Hepatocyte (in vitro differentiated cells): ENCODE measurements around the gene TPGS1. TPM values are rescaled to one million over a fixed set of nuclear protein-coding genes. Genes with fewer than 3 reads are reported as not detected.

Experiments
- DNase-seq: peaks from one replicate; pipeline ENCODE4 v3.0.0-alpha.2; 2016; ENCODE audit warnings: low spot score
- H2AFZ ChIP-seq: fragments of 200-600 bp; sonication (generic); 2 replicates; pipeline ENCODE4 v1.6.0; 2016; ENCODE audit warnings: antibody characterized with exemption, mild to moderate bottlenecking
- H3K27ac ChIP-seq: fragments of 200-600 bp; sonication (generic); 2 replicates; pipeline ENCODE4 v1.5.1; 2016; ENCODE audit warnings: mild to moderate bottlenecking
- H3K27me3 ChIP-seq: fragments of 200-600 bp; sonication (generic); 2 replicates; pipeline ENCODE4 v1.6.1; 2016
- H3K36me3 ChIP-seq: fragments of 200-600 bp; sonication (generic); replicated peaks from 2 replicates; pipeline ENCODE4 v1.5.1; 2016; ENCODE audit warnings: low read depth; ENCODE audit not compliant: insufficient read depth
- H3K4me1 ChIP-seq: fragments of 200-600 bp; sonication (generic); 2 replicates; pipeline ENCODE4 v1.5.1; 2016; ENCODE audit warnings: mild to moderate bottlenecking, moderate library complexity; ENCODE audit not compliant: insufficient read depth
- H3K4me2 ChIP-seq: fragments of 200-600 bp; sonication (generic); 2 replicates; pipeline ENCODE4 v1.6.0; 2016
- H3K4me3 ChIP-seq: fragments of 200-600 bp; sonication (generic); 2 replicates; pipeline ENCODE4 v1.5.1; 2016; ENCODE audit warnings: mild to moderate bottlenecking
- H3K79me2 ChIP-seq: fragments of 200-600 bp; sonication (generic); 2 replicates; pipeline ENCODE4 v1.6.0; 2017; ENCODE audit warnings: mild to moderate bottlenecking
- H3K9me2 ChIP-seq: fragments of 200-600 bp; sonication (generic); replicated peaks from 2 replicates; pipeline ENCODE4 v1.6.0; 2017; ENCODE audit warnings: mild to moderate bottlenecking; ENCODE audit not compliant: insufficient read depth
- H3K9me3 ChIP-seq: fragments of 200-600 bp; sonication (generic); 2 replicates; pipeline ENCODE4 v1.5.1; 2016; ENCODE audit warnings: low read depth, mild to moderate bottlenecking
- H4K20me1 ChIP-seq: fragments of 200-600 bp; sonication (generic); 2 replicates; pipeline ENCODE4 v1.6.0; 2016; ENCODE audit warnings: mild to moderate bottlenecking; ENCODE audit not compliant: insufficient read depth, poor library complexity, severe bottlenecking
- EZH2 ChIP-seq: fragments of 200-600 bp; sonication (generic); IDR thresholded peaks from 2 replicates; pipeline ENCODE4 v1.6.1; 2016; ENCODE audit warnings: antibody characterized with exemption, mild to moderate bottlenecking, borderline replicate concordance
- EZH2phosphoT487 ChIP-seq: fragments of 200-600 bp; sonication (generic); IDR thresholded peaks from one replicate; pipeline ENCODE4 v1.6.1; 2018; ENCODE audit warnings: antibody characterized with exemption, mild to moderate bottlenecking, low read depth, moderate library complexity; ENCODE audit not compliant: unreplicated experiment, severe bottlenecking
- WGBS: methylation state at CpG from one replicate; pipeline ENCODE4 v1.1.6; 2016; ENCODE audit warnings: low lambda C conversion rate; ENCODE audit errors: missing lambda C conversion rate; 5-methylcytosine and 5-hydroxymethylcytosine counted together
- polyA plus RNA-seq: library from polyadenylated mRNA; unstranded; fragments of >200 nt; fragmentation: Nextera tagmentation; extraction: Ambion mirVana; gene quantifications from 2 replicates; pipeline ENCODE4 v1.2.1, GENCODE V29; 2016
- total RNA-seq: library from RNA; depleted of rRNA; stranded (reverse); fragments of >200 nt; gene quantifications from 2 replicates; pipeline ENCODE4 v1.2.3, GENCODE V29; 2014
- TF ChIP-seq, protein P1 (sequence below): fragments of 200-600 bp; sonication (generic); IDR thresholded peaks from 2 replicates; pipeline ENCODE4 v1.5.1; 2016; ENCODE audit warnings: antibody characterized with exemption, mild to moderate bottlenecking; ENCODE audit not compliant: poor library complexity

Gene TPGS1
- total and polyA plus RNA-seq, 2 experiments from 2014 or later: 44.9 to 61.0 TPM

DNA sequence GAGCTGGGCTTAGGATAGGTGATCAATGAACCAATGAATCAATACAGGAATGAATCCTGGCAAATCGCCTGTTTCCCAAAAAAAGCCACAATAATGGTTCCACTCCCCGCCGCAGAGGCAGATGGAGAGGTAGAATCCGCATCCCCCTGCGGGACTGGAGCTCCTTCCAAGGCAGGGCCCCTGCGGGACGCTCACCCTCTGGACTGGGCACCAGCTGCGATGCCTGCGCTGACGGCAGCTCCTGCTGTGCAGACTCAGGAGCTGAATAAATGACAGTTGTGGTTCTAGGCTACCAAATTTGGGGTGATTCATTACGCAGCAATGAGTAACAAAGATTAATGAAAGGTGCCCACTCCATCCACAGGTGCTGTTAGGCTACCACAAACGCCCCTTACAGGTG lies 15.4 kb downstream of the TPGS1 start:
- 98% methylated on average over 12 of the region's 12 CpGs for WGBS
- Histone ChIP-seq H3K79me2 (peaks cover 4% of the 10 kb centered on the region), H3K4me3 (no peak overlapping the region), H3K27ac (no peak overlapping the region), H3K4me1 (peaks cover 3% of the 10 kb centered on the region), H3K9me3 (no peaks in the 10 kb centered on the region), H3K9me2 (no peaks in the 10 kb centered on the region), H3K36me3 (no peaks in the 10 kb centered on the region), H4K20me1 (no peaks in the 10 kb centered on the region), H3K27me3 (no peaks in the 10 kb centered on the region), H3K4me2 (no peak overlapping the region), H2AFZ (no peak overlapping the region)
- TF ChIP-seq, protein P1, sequence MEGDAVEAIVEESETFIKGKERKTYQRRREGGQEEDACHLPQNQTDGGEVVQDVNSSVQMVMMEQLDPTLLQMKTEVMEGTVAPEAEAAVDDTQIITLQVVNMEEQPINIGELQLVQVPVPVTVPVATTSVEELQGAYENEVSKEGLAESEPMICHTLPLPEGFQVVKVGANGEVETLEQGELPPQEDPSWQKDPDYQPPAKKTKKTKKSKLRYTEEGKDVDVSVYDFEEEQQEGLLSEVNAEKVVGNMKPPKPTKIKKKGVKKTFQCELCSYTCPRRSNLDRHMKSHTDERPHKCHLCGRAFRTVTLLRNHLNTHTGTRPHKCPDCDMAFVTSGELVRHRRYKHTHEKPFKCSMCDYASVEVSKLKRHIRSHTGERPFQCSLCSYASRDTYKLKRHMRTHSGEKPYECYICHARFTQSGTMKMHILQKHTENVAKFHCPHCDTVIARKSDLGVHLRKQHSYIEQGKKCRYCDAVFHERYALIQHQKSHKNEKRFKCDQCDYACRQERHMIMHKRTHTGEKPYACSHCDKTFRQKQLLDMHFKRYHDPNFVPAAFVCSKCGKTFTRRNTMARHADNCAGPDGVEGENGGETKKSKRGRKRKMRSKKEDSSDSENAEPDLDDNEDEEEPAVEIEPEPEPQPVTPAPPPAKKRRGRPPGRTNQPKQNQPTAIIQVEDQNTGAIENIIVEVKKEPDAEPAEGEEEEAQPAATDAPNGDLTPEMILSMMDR: no peak
- TF ChIP-seq EZH2 (no peak), EZH2phosphoT487 (no peak)
- DNase-seq: no peak

DNA sequence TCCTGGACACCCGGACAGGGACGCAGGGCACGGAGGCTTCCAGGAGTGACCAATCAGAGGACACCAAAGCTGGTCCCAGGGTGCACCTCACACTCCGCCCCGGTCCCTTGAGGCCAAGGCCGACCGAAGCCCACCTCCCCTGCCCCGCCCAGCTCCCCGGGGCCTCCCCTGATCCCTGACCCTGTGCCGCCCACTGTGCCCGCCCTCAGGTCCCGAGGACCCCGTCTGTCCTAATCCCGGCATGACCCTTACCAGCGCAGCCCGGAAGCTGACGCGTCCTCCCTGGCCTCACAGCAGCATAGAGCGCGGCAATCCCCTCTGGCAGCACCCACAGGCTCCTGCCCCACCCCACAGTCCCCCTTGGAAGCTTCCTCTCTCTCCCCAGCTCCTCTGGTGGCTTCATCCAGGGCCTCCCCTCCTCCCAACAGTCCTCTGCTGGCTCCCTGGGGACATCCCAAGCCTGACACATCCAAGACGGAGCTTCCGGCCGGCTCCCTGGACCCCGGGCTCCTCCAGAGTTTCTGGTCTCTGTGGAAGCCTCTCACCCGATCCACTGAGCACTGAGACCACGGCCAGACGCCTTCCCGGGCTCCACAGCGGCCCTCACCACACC lies 16.9 kb downstream of the TPGS1 start:
- H2AFZ ChIP-seq: no peak overlapping the region

DNA sequence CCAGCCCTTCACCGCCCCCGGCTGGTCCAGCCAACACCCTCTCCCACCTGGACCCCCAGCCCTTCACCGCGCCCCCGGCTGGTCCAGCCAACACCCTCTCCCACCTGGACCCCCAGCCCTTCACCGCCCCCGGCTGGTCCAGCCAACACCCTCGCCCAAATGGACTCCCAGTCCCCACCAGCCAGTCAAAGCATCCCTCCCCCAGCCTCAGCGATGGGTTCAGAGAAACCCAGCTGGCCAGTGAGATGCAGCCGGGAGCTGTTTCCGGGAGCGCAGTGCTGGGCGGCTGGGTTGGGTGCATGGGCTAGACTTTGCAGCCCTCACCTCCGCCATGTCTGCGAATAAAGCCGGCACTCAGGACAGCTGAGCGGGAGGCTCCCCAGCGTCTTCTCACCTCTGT lies 17.7 kb downstream of the TPGS1 start:
- TF ChIP-seq, protein P1: no peak
- no peak for TF ChIP-seq EZH2phosphoT487
- TF ChIP-seq EZH2: no peak
- 64% methylated on average over 18 of the region's 18 CpGs for WGBS
- no peak for DNase-seq

More for the DNA sequence above, 16.9 kb downstream of the TPGS1 start:
- Histone ChIP-seq H3K9me3 (no peaks in the 10 kb centered on the region), H3K4me2 (no peak overlapping the region), H3K36me3 (no peaks in the 10 kb centered on the region), H3K27ac (no peak overlapping the region), H3K4me3 (no peak overlapping the region), H3K9me2 (no peaks in the 10 kb centered on the region), H4K20me1 (no peaks in the 10 kb centered on the region), H3K4me1 (no peaks in the 10 kb centered on the region), H3K79me2 (peaks cover 4% of the 10 kb centered on the region), H3K27me3 (no peaks in the 10 kb centered on the region)
- WGBS: 72% methylated on average over 8 of the region's 29 CpGs
- TF ChIP-seq EZH2phosphoT487 (no peak), EZH2 (no peak)
- TF ChIP-seq, protein P1: no peak
- DNase-seq: no peak

More for the DNA sequence above, 17.7 kb downstream of the TPGS1 start:
- no peaks in the 10 kb centered on the region for H3K9me2 ChIP-seq
- H3K9me3 ChIP-seq: no peaks in the 10 kb centered on the region
- no peak overlapping the region for H3K4me2 ChIP-seq
- no peak overlapping the region for H2AFZ ChIP-seq
- H3K27ac ChIP-seq: no peak overlapping the region
- no peaks in the 10 kb centered on the region for H3K4me1 ChIP-seq
- H3K27me3 ChIP-seq: no peaks in the 10 kb centered on the region
- no peaks in the 10 kb centered on the region for H3K36me3 ChIP-seq
- no peaks in the 10 kb centered on the region for H4K20me1 ChIP-seq
- H3K79me2 ChIP-seq: no peaks in the 10 kb centered on the region
- H3K4me3 ChIP-seq: no peak overlapping the region
